Liver (tissue), 9 donors: ENCODE data around the gene KTN1. TPM values are rescaled to one million over a fixed set of nuclear protein-coding genes. Genes with fewer than 3 reads are reported as not detected.

Experiments
- DNase-seq: peaks from one replicate; pipeline ENCODE4 v3.0.0-alpha.2; 2017; ENCODE audit warnings: low spot score
- H3K27ac ChIP-seq, 2 donors: one replicate each; pipeline ENCODE4 v1.7.0; 2013; ENCODE audit warnings: inconsistent platforms in 2 of 2, low read length in 2 of 2, control low read depth in 1 of 2, low read depth in 1 of 2, mild to moderate bottlenecking in 1 of 2
- H3K27me3 ChIP-seq, 4 donors: one replicate each; pipeline versions ENCODE4 v1.6.1 to v1.7.0; 2013; ENCODE audit warnings: low read length in 3 of 4, inconsistent platforms in 1 of 4, mild to moderate bottlenecking in 1 of 4, moderate library complexity in 1 of 4; ENCODE audit not compliant: control insufficient read depth in 4 of 4, insufficient read depth in 4 of 4
- H3K36me3 ChIP-seq, 4 donors: one replicate each; pipeline versions ENCODE4 v1.6.1 to v1.7.0; 2013; ENCODE audit warnings: low read length in 3 of 4, mild to moderate bottlenecking in 3 of 4, low read depth in 1 of 4, moderate library complexity in 1 of 4; ENCODE audit not compliant: control insufficient read depth in 4 of 4, insufficient read depth in 3 of 4
- H3K4me1 ChIP-seq, 4 donors: one replicate each; pipeline versions ENCODE4 v1.6.1 to v1.7.0; 2013; ENCODE audit warnings: low read length in 3 of 4, mild to moderate bottlenecking in 3 of 4, moderate library complexity in 1 of 4; ENCODE audit not compliant: control insufficient read depth in 4 of 4, insufficient read depth in 4 of 4
- H3K4me3 ChIP-seq, 3 donors: one replicate each; pipeline versions ENCODE4 v1.6.1 to v1.7.0; 2013; ENCODE audit warnings: low read length in 3 of 3, control low read depth in 1 of 3, low read depth in 1 of 3, mild to moderate bottlenecking in 1 of 3
- H3K9ac ChIP-seq, 2 donors: one replicate each; pipeline ENCODE4 v1.7.0; 2013; ENCODE audit warnings: low read length in 2 of 2, mild to moderate bottlenecking in 2 of 2, moderate library complexity in 2 of 2, control low read depth in 1 of 2, low read depth in 1 of 2
- H3K9me3 ChIP-seq, 4 donors: one replicate each; pipeline versions ENCODE4 v1.6.1 to v1.7.0; 2013; ENCODE audit warnings: low read length in 3 of 4; ENCODE audit not compliant: control insufficient read depth in 4 of 4
- FOXA1 ChIP-seq: IDR thresholded peaks from 2 replicates; pipeline ENCODE4 v1.6.1; 2016; ENCODE audit warnings: antibody characterized with exemption
- FOXA2 ChIP-seq: IDR thresholded peaks from 2 replicates; pipeline ENCODE4 v1.6.1; 2016; ENCODE audit warnings: antibody characterized with exemption
- GABPA ChIP-seq, 2 donors: IDR thresholded peaks in 1 of 2; conservative IDR thresholded peaks in 1 of 2; 2 replicates each; pipeline ENCODE4 v1.6.1; 2016; ENCODE audit warnings: antibody characterized with exemption in 2 of 2, mild to moderate bottlenecking in 1 of 2, moderate library complexity in 1 of 2
- HNF4A ChIP-seq, 2 donors: conservative IDR thresholded peaks; 2 replicates each; pipeline ENCODE4 v1.6.1; 2016; ENCODE audit warnings: antibody characterized with exemption in 2 of 2, mild to moderate bottlenecking in 2 of 2
- HNF4G ChIP-seq: IDR thresholded peaks from 2 replicates; pipeline ENCODE4 v1.6.1; 2016; ENCODE audit warnings: antibody characterized with exemption
- JUND ChIP-seq, 2 donors: IDR thresholded peaks; 2 replicates each; pipeline ENCODE4 v1.6.1; 2016; ENCODE audit warnings: antibody characterized with exemption in 2 of 2
- MAX ChIP-seq: IDR thresholded peaks from 2 replicates; pipeline ENCODE4 v1.6.1; 2016; ENCODE audit warnings: antibody characterized with exemption
- NR2F2 ChIP-seq: IDR thresholded peaks from 2 replicates; pipeline ENCODE4 v1.6.1; 2016; ENCODE audit warnings: antibody characterized with exemption
- RAD21 ChIP-seq, 2 donors: IDR thresholded peaks; 2 replicates each; pipeline ENCODE4 v1.6.1; 2016; ENCODE audit warnings: antibody characterized with exemption in 2 of 2, mild to moderate bottlenecking in 2 of 2
- REST ChIP-seq: IDR thresholded peaks from 2 replicates; pipeline ENCODE4 v1.6.1; 2016; ENCODE audit warnings: antibody characterized with exemption, mild to moderate bottlenecking
- SP1 ChIP-seq: IDR thresholded peaks from 2 replicates; pipeline ENCODE4 v1.6.1; 2018; ENCODE audit warnings: antibody characterized with exemption, mild to moderate bottlenecking
- TAF1 ChIP-seq: conservative IDR thresholded peaks from 2 replicates; pipeline ENCODE4 v1.6.1; 2016; ENCODE audit warnings: antibody characterized with exemption, mild to moderate bottlenecking
- YY1 ChIP-seq: IDR thresholded peaks from 2 replicates; pipeline ENCODE4 v1.6.1; 2016; ENCODE audit warnings: antibody characterized with exemption, mild to moderate bottlenecking
- WGBS: extraction: QIAGEN DNeasy Blood & Tissue Kit; methylation state at CpG from one replicate; pipeline ENCODE4 v1.1.7; 2013; 5-methylcytosine and 5-hydroxymethylcytosine counted together
- polyA plus RNA-seq, 2 donors: library from polyadenylated mRNA; stranded (reverse) in 1 of 2; unstranded in 1 of 2; fragments of 200-250 nt in 1 of 2; fragments of >200 nt in 1 of 2; fragmentation: Nextera tagmentation in 1 of 2; extraction: Ambion mirVana in 1 of 2; gene quantifications; one replicate each; pipeline versions ENCODE4 v1.2.1 to v1.2.3, GENCODE V29; 2013 to 2015
- total RNA-seq, 2 donors: library from RNA; depleted of rRNA; stranded (reverse); fragments of >200 nt; gene quantifications; one replicate each; pipeline ENCODE4 v1.2.3, GENCODE V29; 2014
- TF ChIP-seq, protein P1 (sequence below): fragments of 150-350 bp; IDR thresholded peaks from 2 replicates; pipeline ENCODE4 v1.5.1; 2017; ENCODE audit warnings: improper control_type of control experiment, low read depth, low read length; ENCODE audit not compliant: missing input control
- TF ChIP-seq, protein P2 (sequence below): IDR thresholded peaks from 2 replicates; pipeline ENCODE4 v1.6.1; 2016; ENCODE audit warnings: antibody characterized with exemption
- donor health status: healthy.
- donor health status: healthy.
- donor health status: healthy.
- donor health status: healthy.
- donor health status: healthy.

The KTN1 gene
- total and polyA plus RNA-seq, 4 donors = 34.9 to 141 (median 59.6) TPM

DNA sequence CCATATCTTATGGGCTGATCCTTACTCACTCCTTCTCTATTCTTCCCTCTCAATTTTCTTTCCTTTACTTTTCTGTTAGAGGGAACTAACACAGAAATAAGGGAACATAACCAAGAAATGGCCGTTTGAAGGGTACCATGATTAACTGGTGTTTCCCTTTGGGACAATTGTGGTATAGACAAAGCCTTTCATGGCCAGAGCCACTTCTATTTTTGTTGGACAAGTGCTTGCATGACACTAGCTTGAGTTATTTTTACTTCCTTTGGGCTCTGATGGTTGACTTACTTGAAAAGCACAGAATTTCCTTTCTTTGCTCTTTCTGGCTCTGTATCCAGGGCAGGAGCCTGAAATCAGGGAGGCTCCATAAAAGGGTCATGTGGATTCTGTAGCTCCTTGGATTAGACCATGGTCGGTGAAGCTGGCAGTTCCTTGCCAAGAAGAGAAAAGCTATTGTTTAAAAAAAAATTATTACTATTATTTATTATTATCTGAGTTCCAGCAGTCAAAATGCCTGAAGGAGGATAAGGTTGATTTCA lies 130.6 kb downstream of the KTN1 start (continued):
- TF ChIP-seq, protein P1, sequence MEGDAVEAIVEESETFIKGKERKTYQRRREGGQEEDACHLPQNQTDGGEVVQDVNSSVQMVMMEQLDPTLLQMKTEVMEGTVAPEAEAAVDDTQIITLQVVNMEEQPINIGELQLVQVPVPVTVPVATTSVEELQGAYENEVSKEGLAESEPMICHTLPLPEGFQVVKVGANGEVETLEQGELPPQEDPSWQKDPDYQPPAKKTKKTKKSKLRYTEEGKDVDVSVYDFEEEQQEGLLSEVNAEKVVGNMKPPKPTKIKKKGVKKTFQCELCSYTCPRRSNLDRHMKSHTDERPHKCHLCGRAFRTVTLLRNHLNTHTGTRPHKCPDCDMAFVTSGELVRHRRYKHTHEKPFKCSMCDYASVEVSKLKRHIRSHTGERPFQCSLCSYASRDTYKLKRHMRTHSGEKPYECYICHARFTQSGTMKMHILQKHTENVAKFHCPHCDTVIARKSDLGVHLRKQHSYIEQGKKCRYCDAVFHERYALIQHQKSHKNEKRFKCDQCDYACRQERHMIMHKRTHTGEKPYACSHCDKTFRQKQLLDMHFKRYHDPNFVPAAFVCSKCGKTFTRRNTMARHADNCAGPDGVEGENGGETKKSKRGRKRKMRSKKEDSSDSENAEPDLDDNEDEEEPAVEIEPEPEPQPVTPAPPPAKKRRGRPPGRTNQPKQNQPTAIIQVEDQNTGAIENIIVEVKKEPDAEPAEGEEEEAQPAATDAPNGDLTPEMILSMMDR = no peak
- TF ChIP-seq TAF1 (no peak), SP1 (no peak), HNF4G (no peak), GABPA (IDR thresholded peaks at IDR 0.05 in 1 of 2, conservative IDR thresholded peaks at IDR 0.05 in 1 of 2) (no peak), MAX (no peak)
- TF ChIP-seq, protein P2, sequence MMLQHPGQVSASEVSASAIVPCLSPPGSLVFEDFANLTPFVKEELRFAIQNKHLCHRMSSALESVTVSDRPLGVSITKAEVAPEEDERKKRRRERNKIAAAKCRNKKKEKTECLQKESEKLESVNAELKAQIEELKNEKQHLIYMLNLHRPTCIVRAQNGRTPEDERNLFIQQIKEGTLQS = no peak

GRCh38 chr14:55711175-55711811 lies 131.3 kb downstream of the KTN1 start:
- Histone ChIP-seq H3K4me3 (no peak overlapping the region), H3K4me1 (peaks cover 4 to 7% (median 6%) of the 10 kb centered on the region in 4 donors), H3K9me3 (no peaks in the 10 kb centered on the region), H3K27ac (no peak overlapping the region), H3K36me3 (no peaks in the 10 kb centered on the region), H3K27me3 (no peaks in the 10 kb centered on the region), H3K9ac (no peak overlapping the region)
- 73% methylated on average over 3 of the region's 3 CpGs for WGBS
- TF ChIP-seq YY1 (no peak), MAX (no peak), FOXA1 (no peak), RAD21 (IDR thresholded peaks at IDR 0.05) (no peak), FOXA2 (no peak), JUND (IDR thresholded peaks at IDR 0.05) (no peak), HNF4G (no peak), HNF4A (conservative IDR thresholded peaks at IDR 0.05) (no peak), REST (no peak), SP1 (no peak), NR2F2 (no peak), GABPA (IDR thresholded peaks at IDR 0.05 in 1 of 2, conservative IDR thresholded peaks at IDR 0.05 in 1 of 2) (no peak)
- TF ChIP-seq, protein P1 = no peak
- DNase-seq = no peak
